Lower leg skin (tissue), 3 donors: ENCODE results near the gene FAM186B.

Experiments
- CTCF ChIP-seq, 3 donors: fragments of 450-650 bp; IDR thresholded peaks; one replicate each; pipeline ENCODE4 v1.5.1; 2016; ENCODE audit warnings: antibody characterized with exemption in 3 of 3, mild to moderate bottlenecking in 3 of 3, moderate library complexity in 2 of 3
- POLR2A ChIP-seq, 2 donors: fragments of 450-650 bp; IDR thresholded peaks; one replicate each; pipeline ENCODE4 v1.6.1; 2016 to 2017; ENCODE audit warnings: antibody characterized with exemption in 2 of 2, mild to moderate bottlenecking in 1 of 2, moderate library complexity in 1 of 2

- TF ChIP-seq CTCF (IDR thresholded peaks at IDR 0.05): no peak
- no peak for TF ChIP-seq POLR2A (IDR thresholded peaks at IDR 0.05)
Measured at GRCh38 chr12:49646331-49646830, 40.9 kb upstream of the FAM186B start.
